Activated CD4-positive, alpha-beta T cell treated with anti-CD3 and anti-CD28 coated beads for 36 hours (primary cell): Measurements from ENCODE around the gene GPR62. TPM values are rescaled to one million over a fixed set of nuclear protein-coding genes. Genes with fewer than 3 reads are reported as not detected.

Experiments used
- ATAC-seq: fragments of 200-7000 bp; cut with Tn5 transposase; one replicate; pipeline ENCODE4 v1.10.0; 2021; ENCODE audit warnings: mild to moderate bottlenecking, moderate library complexity
- CTCF ChIA-PET: fragments of 350-600 bp; sonication (Branson Sonifier 250); formaldehyde crosslinking; loops from one replicate; lab custom pipeline; 2021; ENCODE audit warnings: antibody characterized with exemption; lab: Charles Lee
- POLR2A ChIA-PET: fragments of 350-600 bp; sonication (Branson Sonifier 250); formaldehyde crosslinking; loops from one replicate; lab custom pipeline; 2021; ENCODE audit warnings: antibody characterized with exemption, inconsistent platforms; lab: Charles Lee
- DNase-seq: peaks from one replicate; pipeline ENCODE4 v3.0.0-alpha.2; 2020
- H3K27ac Mint-ChIP-seq: one replicate; pipeline ENCODE4 v1.8.0; 2021; ENCODE audit warnings: mixed read lengths
- H3K27me3 Mint-ChIP-seq: one replicate; pipeline ENCODE4 v1.8.0; 2021; ENCODE audit warnings: mixed read lengths
- H3K36me3 Mint-ChIP-seq: one replicate; pipeline ENCODE4 v1.8.0; 2021; ENCODE audit warnings: low read depth, mixed read lengths
- H3K4me1 Mint-ChIP-seq: one replicate; pipeline ENCODE4 v1.8.0; 2021; ENCODE audit warnings: mixed read lengths
- H3K4me3 Mint-ChIP-seq: one replicate; pipeline ENCODE4 v1.8.0; 2021; ENCODE audit warnings: mild to moderate bottlenecking, moderate library complexity, mixed read lengths
- H3K9me3 Mint-ChIP-seq: one replicate; pipeline ENCODE4 v1.8.0; 2021; ENCODE audit warnings: low read depth, mixed read lengths
- intact Hi-C, 2 experiments: fragments of 100-400 bp; cut with DNase I in 1 of 2; cut with micrococcal nuclease in 1 of 2; formaldehyde crosslinking; loops; one replicate each; pipeline versions ENCODE4 v1.14.2 to v1.15.1; 2022 to 2024; cut with DNase I, micrococcal nuclease
- total RNA-seq, 2 experiments: library from RNA; stranded (reverse); gene quantifications; one replicate each; pipeline ENCODE4 v1.2.3, GENCODE V29; 2021

GPR62 gene
- total RNA-seq, 2 experiments from 2014 or later: not detected

GRCh38 chr3:51932471-51933370 lies 22.5 kb upstream of the GPR62 start:
- peaks cover 44% of the 10 kb centered on the region for H3K36me3 Mint-ChIP-seq
- intact Hi-C loops: no loop called here
- H3K27ac Mint-ChIP-seq: no peak overlapping the region
- no peaks in the 10 kb centered on the region for H3K4me1 Mint-ChIP-seq
- ChIA-PET POLR2A (no interaction called here), CTCF (interaction anchor here (0.6 to 1.4 kb wide), 2 partner anchors 9 to 430 kb away, joined by 3 to 6 read pairs; partner anchors contain the start of genes PARP3 and RRP9)
- H3K27me3 Mint-ChIP-seq: no peaks in the 10 kb centered on the region
- H3K9me3 Mint-ChIP-seq: no peaks in the 10 kb centered on the region
- H3K4me3 Mint-ChIP-seq: no peak overlapping the region
- ATAC-seq (no peak), DNase-seq (no peak)

DNA sequence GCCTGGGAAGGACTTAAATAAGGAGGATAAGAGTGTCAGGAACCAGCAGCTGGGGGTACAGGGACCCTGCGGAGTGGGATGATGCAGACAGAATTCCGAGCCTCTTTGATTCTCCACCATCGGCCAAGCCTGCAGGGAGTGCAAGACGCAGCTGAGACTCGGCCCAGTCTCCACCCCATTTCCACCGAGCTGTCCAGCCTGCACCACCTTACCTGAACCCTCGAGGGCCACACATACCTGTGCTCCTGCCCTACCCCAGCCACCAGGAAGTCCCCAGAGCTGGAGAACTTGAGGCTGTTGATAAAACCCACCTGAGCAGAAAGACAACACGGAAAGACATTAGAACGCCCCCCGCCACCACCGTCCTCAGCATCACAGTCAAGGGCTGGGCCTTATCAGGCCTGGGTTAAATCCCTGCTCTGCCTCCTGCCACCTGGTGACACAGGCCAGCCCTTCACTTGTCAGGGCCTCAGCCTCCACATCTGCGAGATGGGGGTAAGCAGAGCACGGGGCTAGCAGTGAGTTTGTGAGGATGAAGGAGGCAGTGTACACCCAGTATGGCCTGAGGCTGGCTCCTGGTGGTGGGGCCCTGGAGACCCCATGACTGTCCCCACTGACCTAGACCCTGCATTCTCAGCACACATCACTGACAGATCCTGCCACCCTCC lies 21.6 kb upstream of the GPR62 start:
- peaks cover 6% of the 10 kb centered on the region for H3K4me1 Mint-ChIP-seq
- H3K27ac Mint-ChIP-seq: no peak overlapping the region
- intact Hi-C loops: no loop called here
- H3K4me3 Mint-ChIP-seq: no peak overlapping the region
- CTCF ChIA-PET: no interaction called here
- ATAC-seq (no peak), DNase-seq (no peak)
- no peaks in the 10 kb centered on the region for H3K9me3 Mint-ChIP-seq
- H3K27me3 Mint-ChIP-seq: no peaks in the 10 kb centered on the region
- POLR2A ChIA-PET: no interaction called here
- H3K36me3 Mint-ChIP-seq: peaks cover 49% of the 10 kb centered on the region

DNA sequence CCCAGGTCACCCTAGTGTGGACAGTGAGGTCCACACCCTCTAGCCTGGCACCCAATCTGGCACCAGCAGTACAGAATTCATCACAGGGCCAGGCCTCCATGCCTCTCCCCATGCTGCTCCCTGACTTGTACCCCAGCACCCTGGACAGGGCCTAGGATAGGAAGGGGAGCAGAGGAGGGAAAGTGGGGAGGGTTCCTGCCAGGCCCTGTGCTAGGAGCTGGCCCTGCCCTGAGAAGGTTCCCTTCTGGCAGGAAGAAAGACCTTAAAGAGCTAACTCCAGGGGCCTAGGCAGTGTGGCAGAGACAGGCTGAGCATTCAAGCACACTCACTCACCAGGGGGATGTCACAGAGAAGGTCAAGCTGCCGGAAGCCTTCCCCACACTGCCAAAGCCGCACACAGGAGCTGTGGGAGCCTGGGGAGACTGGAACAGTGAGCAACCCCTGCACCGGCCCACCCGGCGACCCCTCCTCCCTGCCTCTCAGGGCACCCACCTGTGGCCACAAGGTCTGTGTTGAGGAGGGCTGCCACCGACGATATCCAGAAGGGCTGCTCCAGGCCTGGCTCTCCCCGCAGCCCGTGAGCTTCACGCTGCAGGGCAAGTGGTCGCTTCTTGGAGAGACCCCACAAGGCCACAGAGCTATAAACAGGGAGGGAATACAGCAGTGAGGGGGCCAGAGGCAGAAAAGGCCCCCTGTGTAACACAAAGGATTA lies 20.9 kb upstream of the GPR62 start:
- ChIA-PET CTCF (interaction anchor here (1.1 to 1.2 kb wide), 2 partner anchors 19 to 29 kb away, joined by 3 read pairs; no protein-coding TSS in a partner anchor), POLR2A (no interaction called here)
- Mint-ChIP-seq H3K9me3 (no peaks in the 10 kb centered on the region), H3K36me3 (peaks cover 52% of the 10 kb centered on the region), H3K27me3 (no peaks in the 10 kb centered on the region), H3K4me3 (no peak overlapping the region), H3K4me1 (peaks cover 11% of the 10 kb centered on the region), H3K27ac (no peak overlapping the region)
- intact Hi-C loops: no loop called here
- no peak for ATAC-seq
- no peak for DNase-seq

- Mint-ChIP-seq H3K9me3 (no peaks in the 10 kb centered on the region), H3K4me3 (no peak overlapping the region), H3K36me3 (peaks cover 52% of the 10 kb centered on the region), H3K27me3 (no peaks in the 10 kb centered on the region), H3K27ac (no peak overlapping the region), H3K4me1 (peaks cover 18% of the 10 kb centered on the region)
- ATAC-seq (no peak), DNase-seq (no peak)
- ChIA-PET POLR2A (no interaction called here), CTCF (interaction anchor here (1.1 to 1.2 kb wide), 2 partner anchors 19 to 28 kb away, joined by 3 read pairs; no protein-coding TSS in a partner anchor)
- intact Hi-C loops: no loop called here
Observed at GRCh38 chr3:51934991-51935885, 19.9 kb upstream of the GPR62 start.

GRCh38 chr3:51935886-51936755 lies 19.1 kb upstream of the GPR62 start:
- Mint-ChIP-seq H3K27me3 (no peaks in the 10 kb centered on the region), H3K9me3 (no peaks in the 10 kb centered on the region), H3K4me1 (peaks cover 27% of the 10 kb centered on the region), H3K27ac (no peak overlapping the region), H3K36me3 (peaks cover 52% of the 10 kb centered on the region), H3K4me3 (no peak overlapping the region)
- CTCF ChIA-PET: interaction anchor here (0.5 kb wide), 1 partner anchor 186 kb away, joined by 4 read pairs; no protein-coding TSS in a partner anchor
- POLR2A ChIA-PET: no interaction called here
- DNase-seq (no peak), ATAC-seq (no peak)
- intact Hi-C loops: no loop called here

- peaks cover 51% of the 10 kb centered on the region for H3K36me3 Mint-ChIP-seq
- CTCF ChIA-PET: interaction anchor here (0.5 kb wide), 1 partner anchor 134 kb away, joined by 3 read pairs; no protein-coding TSS in a partner anchor
Observed at GRCh38 chr3:51937014-51937413, 18.2 kb upstream of the GPR62 start.

GRCh38 chr3:51937611-51938450 lies 17.4 kb upstream of the GPR62 start:
- DNase-seq: no peak
- peaks cover 49% of the 10 kb centered on the region for H3K36me3 Mint-ChIP-seq
- H3K4me3 Mint-ChIP-seq: no peak overlapping the region
- no peak for ATAC-seq
- intact Hi-C loops: no loop called here
- ChIA-PET POLR2A (no interaction called here), CTCF (no interaction called here)
- no peaks in the 10 kb centered on the region for H3K9me3 Mint-ChIP-seq
- H3K27me3 Mint-ChIP-seq: no peaks in the 10 kb centered on the region
- H3K4me1 Mint-ChIP-seq: peaks cover 30% of the 10 kb centered on the region
- H3K27ac Mint-ChIP-seq: no peak overlapping the region

More at GRCh38 chr3:51937014-51937413, 18.2 kb upstream of the GPR62 start:
- no peaks in the 10 kb centered on the region for H3K27me3 Mint-ChIP-seq
- no peak for ATAC-seq
- POLR2A ChIA-PET: no interaction called here
- no peak for DNase-seq
- no peak overlapping the region for H3K27ac Mint-ChIP-seq
- intact Hi-C loops: no loop called here
- H3K9me3 Mint-ChIP-seq: no peaks in the 10 kb centered on the region
- peaks cover 27% of the 10 kb centered on the region for H3K4me1 Mint-ChIP-seq
- H3K4me3 Mint-ChIP-seq: no peak overlapping the region

GRCh38 chr3:51938780-51939425 lies 16.3 kb upstream of the GPR62 start:
- Mint-ChIP-seq H3K27me3 (no peaks in the 10 kb centered on the region), H3K4me3 (no peak overlapping the region), H3K9me3 (no peaks in the 10 kb centered on the region), H3K36me3 (peaks cover 41% of the 10 kb centered on the region), H3K4me1 (peaks cover 33% of the 10 kb centered on the region), H3K27ac (peak overlapping the region; percentile 52)
- CTCF ChIA-PET: interaction anchor here (0.6 kb wide), 2 partner anchors 218 to 1054 kb away, joined by 3 to 4 read pairs; no protein-coding TSS in a partner anchor
- DNase-seq (no peak), ATAC-seq (no peak)
- POLR2A ChIA-PET: no interaction called here
- intact Hi-C loops: no loop called here
